Liver (tissue), 9 donors: ENCODE data around the gene MYBPC3. TPM values are rescaled to one million over a fixed set of nuclear protein-coding genes. Genes with fewer than 3 reads are reported as not detected.

ENCODE experiments used
- DNase-seq: peaks from one replicate; pipeline ENCODE4 v3.0.0-alpha.2; 2017; ENCODE audit warnings: low spot score
- H3K27ac ChIP-seq, 2 donors: one replicate each; pipeline ENCODE4 v1.7.0; 2013; ENCODE audit warnings: inconsistent platforms in 2 of 2, low read length in 2 of 2, control low read depth in 1 of 2, low read depth in 1 of 2, mild to moderate bottlenecking in 1 of 2
- H3K27me3 ChIP-seq, 4 donors: one replicate each; pipeline versions ENCODE4 v1.6.1 to v1.7.0; 2013; ENCODE audit warnings: low read length in 3 of 4, inconsistent platforms in 1 of 4, mild to moderate bottlenecking in 1 of 4, moderate library complexity in 1 of 4; ENCODE audit not compliant: control insufficient read depth in 4 of 4, insufficient read depth in 4 of 4
- H3K36me3 ChIP-seq, 4 donors: one replicate each; pipeline versions ENCODE4 v1.6.1 to v1.7.0; 2013; ENCODE audit warnings: low read length in 3 of 4, mild to moderate bottlenecking in 3 of 4, low read depth in 1 of 4, moderate library complexity in 1 of 4; ENCODE audit not compliant: control insufficient read depth in 4 of 4, insufficient read depth in 3 of 4
- H3K4me1 ChIP-seq, 4 donors: one replicate each; pipeline versions ENCODE4 v1.6.1 to v1.7.0; 2013; ENCODE audit warnings: low read length in 3 of 4, mild to moderate bottlenecking in 3 of 4, moderate library complexity in 1 of 4; ENCODE audit not compliant: control insufficient read depth in 4 of 4, insufficient read depth in 4 of 4
- H3K4me3 ChIP-seq, 3 donors: one replicate each; pipeline versions ENCODE4 v1.6.1 to v1.7.0; 2013; ENCODE audit warnings: low read length in 3 of 3, control low read depth in 1 of 3, low read depth in 1 of 3, mild to moderate bottlenecking in 1 of 3
- H3K9ac ChIP-seq, 2 donors: one replicate each; pipeline ENCODE4 v1.7.0; 2013; ENCODE audit warnings: low read length in 2 of 2, mild to moderate bottlenecking in 2 of 2, moderate library complexity in 2 of 2, control low read depth in 1 of 2, low read depth in 1 of 2
- H3K9me3 ChIP-seq, 4 donors: one replicate each; pipeline versions ENCODE4 v1.6.1 to v1.7.0; 2013; ENCODE audit warnings: low read length in 3 of 4; ENCODE audit not compliant: control insufficient read depth in 4 of 4
- CTCF ChIP-seq: fragments of 150-350 bp; IDR thresholded peaks from 2 replicates; pipeline ENCODE4 v1.5.1; 2017; ENCODE audit warnings: improper control_type of control experiment, low read depth, low read length; ENCODE audit not compliant: missing input control
- FOXA1 ChIP-seq: IDR thresholded peaks from 2 replicates; pipeline ENCODE4 v1.6.1; 2016; ENCODE audit warnings: antibody characterized with exemption
- GABPA ChIP-seq, 2 donors: IDR thresholded peaks in 1 of 2; conservative IDR thresholded peaks in 1 of 2; 2 replicates each; pipeline ENCODE4 v1.6.1; 2016; ENCODE audit warnings: antibody characterized with exemption in 2 of 2, mild to moderate bottlenecking in 1 of 2, moderate library complexity in 1 of 2
- HNF4A ChIP-seq, 2 donors: conservative IDR thresholded peaks; 2 replicates each; pipeline ENCODE4 v1.6.1; 2016; ENCODE audit warnings: antibody characterized with exemption in 2 of 2, mild to moderate bottlenecking in 2 of 2
- HNF4G ChIP-seq: IDR thresholded peaks from 2 replicates; pipeline ENCODE4 v1.6.1; 2016; ENCODE audit warnings: antibody characterized with exemption
- JUND ChIP-seq, 2 donors: IDR thresholded peaks; 2 replicates each; pipeline ENCODE4 v1.6.1; 2016; ENCODE audit warnings: antibody characterized with exemption in 2 of 2
- MAX ChIP-seq: IDR thresholded peaks from 2 replicates; pipeline ENCODE4 v1.6.1; 2016; ENCODE audit warnings: antibody characterized with exemption
- NR2F2 ChIP-seq: IDR thresholded peaks from 2 replicates; pipeline ENCODE4 v1.6.1; 2016; ENCODE audit warnings: antibody characterized with exemption
- RAD21 ChIP-seq, 2 donors: IDR thresholded peaks; 2 replicates each; pipeline ENCODE4 v1.6.1; 2016; ENCODE audit warnings: antibody characterized with exemption in 2 of 2, mild to moderate bottlenecking in 2 of 2
- REST ChIP-seq: IDR thresholded peaks from 2 replicates; pipeline ENCODE4 v1.6.1; 2016; ENCODE audit warnings: antibody characterized with exemption, mild to moderate bottlenecking
- RXRA ChIP-seq, 2 donors: IDR thresholded peaks; 2 replicates each; pipeline ENCODE4 v1.6.1; 2017 to 2018; ENCODE audit warnings: antibody characterized with exemption in 2 of 2, mild to moderate bottlenecking in 1 of 2
- SP1 ChIP-seq: IDR thresholded peaks from 2 replicates; pipeline ENCODE4 v1.6.1; 2018; ENCODE audit warnings: antibody characterized with exemption, mild to moderate bottlenecking
- ZBTB33 ChIP-seq: IDR thresholded peaks from 2 replicates; pipeline ENCODE4 v1.6.1; 2016; ENCODE audit warnings: antibody characterized with exemption
- whole genome bisulfite sequencing: extraction: QIAGEN DNeasy Blood & Tissue Kit; methylation state at CpG from one replicate; pipeline ENCODE4 v1.1.7; 2013; 5-methylcytosine and 5-hydroxymethylcytosine counted together
- polyA plus RNA-seq, 2 donors: library from polyadenylated mRNA; stranded (reverse) in 1 of 2; unstranded in 1 of 2; fragments of 200-250 nt in 1 of 2; fragments of >200 nt in 1 of 2; fragmentation: Nextera tagmentation in 1 of 2; extraction: Ambion mirVana in 1 of 2; gene quantifications; one replicate each; pipeline versions ENCODE4 v1.2.1 to v1.2.3, GENCODE V29; 2013 to 2015
- total RNA-seq, 2 donors: library from RNA; depleted of rRNA; stranded (reverse); fragments of >200 nt; gene quantifications; one replicate each; pipeline ENCODE4 v1.2.3, GENCODE V29; 2014
- donor health status: healthy.
- donor health status: healthy.
- donor health status: healthy.
- donor health status: healthy.
- donor health status: healthy.

Gene MYBPC3
- total and polyA plus RNA-seq, 4 donors, result 0.01 to 0.25 TPM; not detected in 2

DNA sequence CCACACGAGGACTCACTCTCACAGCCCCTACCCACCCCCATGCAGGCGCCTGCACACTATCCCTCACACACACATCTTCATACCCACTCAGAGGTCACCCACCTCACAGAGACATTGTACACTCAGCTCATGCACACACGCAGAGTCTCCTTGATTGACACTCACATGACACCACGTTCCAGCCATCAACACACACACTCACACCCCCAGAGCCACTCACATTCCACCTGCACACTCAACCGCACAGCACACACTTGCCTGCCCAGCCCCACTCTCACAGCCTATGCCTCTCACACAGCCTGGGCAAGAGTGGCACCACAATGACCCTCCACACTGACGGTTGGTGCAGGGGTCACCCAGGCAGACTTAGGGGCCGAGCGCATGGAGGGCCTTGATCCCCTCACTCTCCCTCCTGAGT is 23.6 kb upstream of the MYBPC3 start:
- TF ChIP-seq ZBTB33, result no peak
- TF ChIP-seq REST, result no peak
- TF ChIP-seq HNF4A (conservative IDR thresholded peaks at IDR 0.05), result no peak

DNA sequence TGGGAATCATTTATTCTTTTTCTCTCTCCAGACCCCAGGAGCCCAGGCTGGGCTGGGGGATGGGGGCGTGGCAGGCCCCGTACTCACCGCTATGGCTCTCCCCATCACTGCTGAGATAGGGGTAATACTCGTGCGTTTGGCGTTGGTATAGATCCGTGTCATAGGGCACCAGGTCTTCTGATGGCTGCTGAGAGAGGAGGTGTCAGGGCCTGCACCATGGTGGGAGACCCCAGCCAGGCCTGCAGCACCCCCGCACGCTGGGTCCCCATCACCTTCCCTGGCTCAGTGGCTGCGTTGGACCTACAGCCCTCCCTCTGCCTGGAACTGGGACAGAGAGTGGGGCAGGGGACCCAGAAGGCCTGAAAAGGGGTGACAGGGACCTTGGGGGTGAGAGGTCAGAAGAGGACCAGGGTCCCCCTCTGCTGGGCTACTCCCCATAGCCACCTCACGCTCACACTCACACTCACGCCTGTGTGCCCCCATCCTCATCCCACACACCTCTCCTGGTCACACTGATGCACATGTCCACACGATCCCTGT is 23.1 kb upstream of the MYBPC3 start:
- H3K4me1 ChIP-seq, result peaks cover 0 to 2% (median 0%) of the 10 kb centered on the region in 4 donors
- H3K9me3 ChIP-seq, result no peaks in the 10 kb centered on the region
- no peak for DNase-seq
- H3K27ac ChIP-seq, result peak overlapping the region in 1 of 2 donors; percentile 72
- H3K36me3 ChIP-seq, result no peaks in the 10 kb centered on the region
- 91% methylated on average over 13 of the region's 13 CpGs for WGBS
- H3K27me3 ChIP-seq, result no peaks in the 10 kb centered on the region
- peak overlapping the region in 1 of 3 donors; percentile 15 for H3K4me3 ChIP-seq
- TF ChIP-seq CTCF (no peak), FOXA1 (no peak), SP1 (no peak), HNF4G (no peak), GABPA (IDR thresholded peaks at IDR 0.05 in 1 of 2, conservative IDR thresholded peaks at IDR 0.05 in 1 of 2) (no peak), RAD21 (IDR thresholded peaks at IDR 0.05) (no peak), NR2F2 (no peak), MAX (no peak), HNF4A (conservative IDR thresholded peaks at IDR 0.05) (no peak), ZBTB33 (no peak), JUND (IDR thresholded peaks at IDR 0.05) (no peak), RXRA (IDR thresholded peaks at IDR 0.05) (no peak)
- no peak overlapping the region for H3K9ac ChIP-seq

More for the DNA sequence above, 23.6 kb upstream of the MYBPC3 start:
- 79% methylated on average over 8 of the region's 8 CpGs for WGBS
- Histone ChIP-seq H3K4me1 (peaks cover 0 to 2% (median 0%) of the 10 kb centered on the region in 4 donors), H3K27me3 (no peaks in the 10 kb centered on the region), H3K9me3 (no peaks in the 10 kb centered on the region), H3K9ac (no peak overlapping the region), H3K27ac (peak overlapping the region in 1 of 2 donors; percentile 72), H3K36me3 (no peaks in the 10 kb centered on the region), H3K4me3 (peak overlapping the region in 2 of 3 donors; percentile 14 to 15)
- no peak for DNase-seq
